Endothelial cell (in vitro differentiated cells): ENCODE results near the gene IL1A. TPM values are rescaled to one million over a fixed set of nuclear protein-coding genes. Genes with fewer than 3 reads are reported as not detected.

Experiments
- DNase-seq: peaks from one replicate; pipeline ENCODE4 v3.0.0; 2021; ENCODE audit warnings: low spot score
- H3K27ac Mint-ChIP-seq: one replicate; pipeline ENCODE4 v1.8.0; 2021; ENCODE audit warnings: mixed read lengths, inconsistent platforms; ENCODE audit not compliant: unreplicated experiment
- H3K27me3 Mint-ChIP-seq: one replicate; pipeline ENCODE4 v1.8.0; 2021; ENCODE audit warnings: mild to moderate bottlenecking, moderate library complexity, mixed read lengths, inconsistent platforms; ENCODE audit not compliant: unreplicated experiment
- H3K36me3 Mint-ChIP-seq: one replicate; pipeline ENCODE4 v1.8.0; 2021; ENCODE audit warnings: mild to moderate bottlenecking, low read depth, mixed read lengths, inconsistent platforms; ENCODE audit not compliant: unreplicated experiment
- H3K4me1 Mint-ChIP-seq: one replicate; pipeline ENCODE4 v1.8.0; 2021; ENCODE audit warnings: mild to moderate bottlenecking, mixed read lengths, inconsistent platforms; ENCODE audit not compliant: unreplicated experiment
- H3K4me3 Mint-ChIP-seq: one replicate; pipeline ENCODE4 v1.8.0; 2021; ENCODE audit warnings: mild to moderate bottlenecking, mixed read lengths, inconsistent platforms; ENCODE audit not compliant: unreplicated experiment
- H3K9me3 Mint-ChIP-seq: one replicate; pipeline ENCODE4 v1.8.0; 2021; ENCODE audit warnings: mixed read lengths, inconsistent platforms; ENCODE audit not compliant: unreplicated experiment
- total RNA-seq: library from RNA; stranded (reverse); fragmentation: NEBNext Ultra II Directional; extraction: Animal tissue kit (Norgen Biotek cat#: 25700); gene quantifications from one replicate; pipeline ENCODE4 v1.2.1, GENCODE V29; 2021; ENCODE audit not compliant: unreplicated experiment
- TF ChIP-seq, protein P1 (sequence below): fragments of 200-600 bp; sonication (generic); IDR thresholded peaks from one replicate; pipeline ENCODE4 v1.5.0; 2021; ENCODE audit warnings: antibody characterized with exemption; ENCODE audit not compliant: unreplicated experiment

The IL1A gene
- total RNA-seq, 1 donor from 2014 or later = 0.26 TPM

DNA sequence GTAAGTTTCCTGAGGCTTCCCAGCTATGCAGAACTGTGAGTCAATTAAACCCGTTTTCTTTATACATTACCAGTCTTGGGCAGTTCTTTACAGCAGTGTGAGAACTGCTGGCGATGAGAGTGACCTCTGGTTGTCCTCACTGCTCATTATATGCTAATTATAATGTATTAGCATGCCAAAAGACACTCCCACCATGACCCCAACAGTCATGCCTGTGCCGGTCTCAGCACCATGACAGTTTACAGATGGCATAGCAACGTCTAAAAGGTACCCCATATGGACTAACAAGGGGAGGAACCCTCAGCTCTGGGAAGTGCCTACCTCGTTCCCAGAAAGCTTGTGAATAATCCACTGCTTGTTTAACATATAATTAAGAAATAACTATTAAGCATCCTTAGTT lies 8.1 kb upstream of the IL1A start:
- H3K4me1 Mint-ChIP-seq = peaks cover 5% of the 10 kb centered on the region
- TF ChIP-seq, protein P1, sequence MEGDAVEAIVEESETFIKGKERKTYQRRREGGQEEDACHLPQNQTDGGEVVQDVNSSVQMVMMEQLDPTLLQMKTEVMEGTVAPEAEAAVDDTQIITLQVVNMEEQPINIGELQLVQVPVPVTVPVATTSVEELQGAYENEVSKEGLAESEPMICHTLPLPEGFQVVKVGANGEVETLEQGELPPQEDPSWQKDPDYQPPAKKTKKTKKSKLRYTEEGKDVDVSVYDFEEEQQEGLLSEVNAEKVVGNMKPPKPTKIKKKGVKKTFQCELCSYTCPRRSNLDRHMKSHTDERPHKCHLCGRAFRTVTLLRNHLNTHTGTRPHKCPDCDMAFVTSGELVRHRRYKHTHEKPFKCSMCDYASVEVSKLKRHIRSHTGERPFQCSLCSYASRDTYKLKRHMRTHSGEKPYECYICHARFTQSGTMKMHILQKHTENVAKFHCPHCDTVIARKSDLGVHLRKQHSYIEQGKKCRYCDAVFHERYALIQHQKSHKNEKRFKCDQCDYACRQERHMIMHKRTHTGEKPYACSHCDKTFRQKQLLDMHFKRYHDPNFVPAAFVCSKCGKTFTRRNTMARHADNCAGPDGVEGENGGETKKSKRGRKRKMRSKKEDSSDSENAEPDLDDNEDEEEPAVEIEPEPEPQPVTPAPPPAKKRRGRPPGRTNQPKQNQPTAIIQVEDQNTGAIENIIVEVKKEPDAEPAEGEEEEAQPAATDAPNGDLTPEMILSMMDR = no peak
- peaks cover 8% of the 10 kb centered on the region for H3K36me3 Mint-ChIP-seq
- H3K9me3 Mint-ChIP-seq = no peaks in the 10 kb centered on the region
- DNase-seq = no peak
- H3K27ac Mint-ChIP-seq = no peak overlapping the region
- no peak overlapping the region for H3K4me3 Mint-ChIP-seq
- H3K27me3 Mint-ChIP-seq = no peaks in the 10 kb centered on the region

- H3K9me3 Mint-ChIP-seq = no peaks in the 10 kb centered on the region
- H3K4me1 Mint-ChIP-seq = peaks cover 4% of the 10 kb centered on the region
- no peak overlapping the region for H3K4me3 Mint-ChIP-seq
- H3K36me3 Mint-ChIP-seq = peaks cover 2% of the 10 kb centered on the region
- no peak for DNase-seq
- TF ChIP-seq, protein P1 = no peak
- H3K27me3 Mint-ChIP-seq = no peaks in the 10 kb centered on the region
- H3K27ac Mint-ChIP-seq = no peak overlapping the region
These were observed 7.5 kb upstream of the IL1A start for GRCh38 chr2:112791693-112792230.

GRCh38 chr2:112791019-112791418 lies 6.7 kb upstream of the IL1A start:
- H3K4me3 Mint-ChIP-seq = no peak overlapping the region
- H3K4me1 Mint-ChIP-seq = peaks cover 4% of the 10 kb centered on the region
- no peaks in the 10 kb centered on the region for H3K36me3 Mint-ChIP-seq
- H3K9me3 Mint-ChIP-seq = no peaks in the 10 kb centered on the region
- H3K27me3 Mint-ChIP-seq = no peaks in the 10 kb centered on the region
- TF ChIP-seq, protein P1 = no peak
- DNase-seq = no peak
- no peak overlapping the region for H3K27ac Mint-ChIP-seq

- Mint-ChIP-seq H3K4me1 (peaks cover 4% of the 10 kb centered on the region), H3K36me3 (no peaks in the 10 kb centered on the region), H3K9me3 (no peaks in the 10 kb centered on the region), H3K27me3 (no peaks in the 10 kb centered on the region), H3K27ac (no peak overlapping the region), H3K4me3 (no peak overlapping the region)
- DNase-seq = no peak
- TF ChIP-seq, protein P1 = no peak
These were observed 6.0 kb upstream of the IL1A start for GRCh38 chr2:112790305-112790704.

DNA sequence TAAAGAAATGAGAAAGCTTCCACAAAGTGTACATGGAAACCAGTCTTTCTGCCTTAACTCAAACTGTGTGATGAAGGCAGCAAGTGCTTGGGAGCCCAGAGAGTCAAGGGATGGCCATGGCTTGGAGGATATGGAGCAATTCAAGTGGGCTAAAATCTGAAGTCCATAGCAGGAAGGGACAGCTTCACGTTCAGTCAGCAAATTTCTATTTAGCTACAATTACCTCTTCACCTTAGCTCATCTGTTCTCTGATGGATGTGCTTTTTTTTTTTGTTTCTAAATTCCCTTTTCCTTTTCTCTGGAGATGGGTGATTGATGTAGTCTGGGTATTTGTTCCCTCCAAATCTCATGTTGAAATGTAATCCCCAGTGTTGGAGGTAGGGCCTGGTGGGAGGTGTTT lies 4.9 kb upstream of the IL1A start:
- TF ChIP-seq, protein P1 = no peak
- peaks cover 8% of the 10 kb centered on the region for H3K4me1 Mint-ChIP-seq
- H3K27me3 Mint-ChIP-seq = peaks cover 2% of the 10 kb centered on the region

More for the DNA sequence above, 4.9 kb upstream of the IL1A start:
- H3K9me3 Mint-ChIP-seq = no peaks in the 10 kb centered on the region
- no peak overlapping the region for H3K4me3 Mint-ChIP-seq
- no peak for DNase-seq
- H3K27ac Mint-ChIP-seq = no peak overlapping the region
- H3K36me3 Mint-ChIP-seq = no peaks in the 10 kb centered on the region
